Activated CD8-positive, alpha-beta memory T cell treated with anti-CD3 and anti-CD28 coated beads for 24 hours (primary cell): ENCODE results near the gene FUT2.

ENCODE experiments used
- DNase-seq: peaks from one replicate; pipeline ENCODE4 v3.0.0-alpha.2; 2020

Gene FUT2

DNA sequence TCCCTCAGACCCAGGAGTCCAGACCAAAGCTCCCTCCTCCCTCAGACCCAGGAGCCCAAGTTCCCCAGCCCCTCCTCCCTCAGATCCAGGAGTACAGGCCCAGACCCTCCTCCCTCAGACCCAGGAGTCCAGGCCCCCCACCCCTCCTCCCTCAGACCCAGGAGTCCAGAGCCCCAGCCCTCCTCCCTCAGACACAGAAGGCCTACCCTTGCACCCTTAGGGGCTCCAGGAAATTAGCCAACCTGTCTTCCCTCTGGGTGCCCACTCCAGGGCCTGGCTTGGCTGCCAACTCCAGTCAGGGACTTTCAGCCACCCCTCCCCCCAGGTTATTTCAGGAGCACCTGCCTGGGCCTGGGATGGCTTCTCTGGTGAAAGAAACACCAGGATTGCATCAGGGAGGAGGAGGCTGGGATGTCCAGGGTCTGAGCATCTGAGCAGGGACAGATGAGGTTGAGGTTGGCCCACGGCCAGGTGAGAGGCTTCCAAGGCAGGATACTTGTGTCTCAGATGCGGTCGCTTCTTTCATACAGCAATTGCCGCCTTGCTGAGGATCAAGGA, 59.4 kb downstream of the FUT2 start, which contains the start of gene FGF21:
TSS of gene FGF21 (plus strand) at position 441 of the 558 bp plus-strand sequence. CDS start 713 bp downstream, outside the sequence.
- DNase-seq: no peak
